COR-L47 (cell line): ENCODE data around the gene EEA1.
A peak's percentile ranks its signal among the peaks of the same experiment; 100 is the strongest.

Experiments
- DNase-seq: peaks from one replicate; lab custom pipeline; 2025; lab: John Stamatoyannopoulos, UW

The EEA1 gene

GRCh38 chr12:92879698-92880322, 49.3 kb downstream of the EEA1 start:
- DNase-seq, result no peak

GRCh38 chr12:92877904-92878303, 51.2 kb downstream of the EEA1 start:
- DNase-seq, result no peak

- DNase-seq, result no peak
Measured at GRCh38 chr12:92876496-92876895, 52.6 kb downstream of the EEA1 start.

GRCh38 chr12:92871116-92871515, 58.0 kb downstream of the EEA1 start:
- no peak for DNase-seq

- no peak for DNase-seq
Measured at GRCh38 chr12:92866418-92866817, 62.7 kb downstream of the EEA1 start.

- no peak for DNase-seq
Measured at GRCh38 chr12:92863251-92863650, 65.8 kb downstream of the EEA1 start.

GRCh38 chr12:92861381-92861780, 67.7 kb downstream of the EEA1 start:
- no peak for DNase-seq

GRCh38 chr12:92860521-92860920, 68.6 kb downstream of the EEA1 start:
- no peak for DNase-seq

GRCh38 chr12:92859650-92860386, 69.3 kb downstream of the EEA1 start:
- DNase-seq, result peak; percentile 86

GRCh38 chr12:92857818-92858217, 71.3 kb downstream of the EEA1 start:
- DNase-seq, result no peak

- no peak for DNase-seq
Measured at GRCh38 chr12:92854344-92854743, 74.8 kb downstream of the EEA1 start.

GRCh38 chr12:92848740-92849139, 80.4 kb downstream of the EEA1 start:
- DNase-seq, result no peak

GRCh38 chr12:92847368-92847767, 81.7 kb downstream of the EEA1 start:
- no peak for DNase-seq

- DNase-seq, result no peak
Measured at GRCh38 chr12:92845329-92845728, 83.8 kb downstream of the EEA1 start.

- DNase-seq, result no peak
Measured at GRCh38 chr12:92844151-92844763, 84.8 kb downstream of the EEA1 start.

GRCh38 chr12:92829686-92830282, 99.3 kb downstream of the EEA1 start:
- no peak for DNase-seq

- DNase-seq, result no peak
Measured at GRCh38 chr12:92828565-92828964, 100.5 kb downstream of the EEA1 start.

GRCh38 chr12:92827836-92828431, 101.2 kb downstream of the EEA1 start:
- no peak for DNase-seq

- no peak for DNase-seq
Measured at GRCh38 chr12:92821142-92821541, 108.0 kb downstream of the EEA1 start.

GRCh38 chr12:92814584-92814983, 114.5 kb downstream of the EEA1 start:
- no peak for DNase-seq

GRCh38 chr12:92810370-92810769, 118.7 kb downstream of the EEA1 start:
- DNase-seq, result no peak

GRCh38 chr12:92803903-92804302, 125.2 kb downstream of the EEA1 start:
- no peak for DNase-seq

- DNase-seq, result no peak
Measured at GRCh38 chr12:92802906-92803305, 126.2 kb downstream of the EEA1 start.
